ENCODE measurements around the gene ZFP90.

DNA sequence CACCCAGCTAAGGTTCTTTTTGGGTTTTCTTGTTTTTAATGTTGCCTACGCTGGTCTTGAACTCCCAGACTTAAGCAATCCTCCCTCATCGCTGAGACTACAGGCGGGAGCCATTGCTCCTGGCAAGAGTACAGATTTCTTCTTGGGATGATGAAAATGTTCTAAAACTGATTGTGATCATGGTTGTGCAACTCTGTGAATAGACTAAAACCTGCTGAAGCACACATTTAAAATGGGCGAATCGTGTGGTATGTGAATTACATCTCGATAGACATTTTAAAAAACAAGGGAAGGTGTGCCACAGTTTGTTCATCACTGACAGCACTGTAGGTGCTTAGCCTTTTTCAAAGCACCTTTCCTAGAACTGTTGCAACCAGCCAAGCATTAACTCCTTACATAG, 57.2 kb downstream of the ZFP90 start:
- TF ChIP-seq SP1 (IDR thresholded peaks at IDR 0.05) (no peak), L3MBTL2 (conservative IDR thresholded peaks at IDR 0.05) (no peak), FOXK2 (IDR thresholded peaks at IDR 0.05) (no peak), ELF4 (IDR thresholded peaks at IDR 0.05) (no peak), FOXA1 (IDR thresholded peaks at IDR 0.05) (no peak), BHLHE40 (IDR thresholded peaks at IDR 0.05; ENCODE audit: borderline replicate concordance) (no peak)

Data from HEK293T (cell line).